DND-41 (cell line): ENCODE results near the gene UFC1.
A peak's percentile ranks its signal among the peaks of the same experiment; 100 is the strongest.

Experiments used
- ATAC-seq: fragments of 200-7000 bp; cut with Tn5 transposase; 3 replicates; pipeline ENCODE4 v1.9.1; 2021; ENCODE audit warnings: low read depth; ENCODE audit not compliant: insufficient read depth
- DNase-seq: peaks from one replicate; pipeline ENCODE4 v3.0.0-alpha.2; 2020
- H2AFZ ChIP-seq: 2 replicates; pipeline ENCODE4 v1.6.0; 2012; ENCODE audit warnings: low read depth, low read length
- H3K27ac ChIP-seq: 2 replicates; pipeline ENCODE4 v1.5.1; 2012; ENCODE audit warnings: low read length, inconsistent platforms
- H3K27me3 ChIP-seq: fragments of 200-600 bp; sonication (generic); 2 replicates; pipeline ENCODE4 v1.6.0; 2012; ENCODE audit warnings: low read length, mild to moderate bottlenecking, inconsistent platforms; ENCODE audit not compliant: insufficient read depth, poor library complexity
- H3K36me3 ChIP-seq: 2 replicates; pipeline ENCODE4 v1.5.1; 2012; ENCODE audit warnings: low read length, inconsistent platforms; ENCODE audit not compliant: insufficient read depth
- H3K4me1 ChIP-seq: 2 replicates; pipeline ENCODE4 v1.5.1; 2012; ENCODE audit warnings: mild to moderate bottlenecking, low read length; ENCODE audit not compliant: insufficient read depth
- H3K4me2 ChIP-seq: 2 replicates; pipeline ENCODE4 v1.6.0; 2012; ENCODE audit warnings: mild to moderate bottlenecking, moderate library complexity, low read length, inconsistent platforms; ENCODE audit not compliant: insufficient read depth
- H3K4me3 ChIP-seq, 2 experiments: fragments of 200-600 bp in 1 of 2; shearing (Covaris generic) in 1 of 2; 2 replicates each; pipeline ENCODE4 v1.5.1; 2012 to 2016; ENCODE audit warnings: inconsistent platforms in 2 of 2, low read length in 2 of 2, mild to moderate bottlenecking in 2 of 2, low read depth in 1 of 2, moderate library complexity in 1 of 2
- H3K79me2 ChIP-seq: 2 replicates; pipeline ENCODE4 v1.6.0; 2012; ENCODE audit warnings: low read length, inconsistent platforms; ENCODE audit not compliant: insufficient read depth
- H3K9ac ChIP-seq: 2 replicates; pipeline ENCODE4 v1.6.0; 2012; ENCODE audit warnings: low read depth, mild to moderate bottlenecking, inconsistent platforms, low read length, moderate library complexity
- H3K9me3 ChIP-seq: 2 replicates; pipeline ENCODE4 v1.5.1; 2012; ENCODE audit warnings: low read length, moderate library complexity, mild to moderate bottlenecking, inconsistent platforms; ENCODE audit not compliant: insufficient read depth, severe bottlenecking
- H4K20me1 ChIP-seq: 2 replicates; pipeline ENCODE4 v1.6.0; 2012; ENCODE audit warnings: low read length; ENCODE audit not compliant: insufficient read depth
- EZH2 ChIP-seq: IDR thresholded peaks from 3 replicates; pipeline ENCODE4 v1.6.1; 2012; ENCODE audit warnings: borderline replicate concordance, low read depth, mild to moderate bottlenecking, moderate library complexity, low read length, inconsistent platforms; ENCODE audit not compliant: severe bottlenecking
- TF ChIP-seq, protein P1 (sequence below): IDR thresholded peaks from 2 replicates; pipeline ENCODE4 v1.5.1; 2012; ENCODE audit warnings: borderline replicate concordance, low read length, moderate library complexity, mild to moderate bottlenecking; ENCODE audit not compliant: poor library complexity, severe bottlenecking; ENCODE audit errors: extremely low read depth

The UFC1 gene

DNA sequence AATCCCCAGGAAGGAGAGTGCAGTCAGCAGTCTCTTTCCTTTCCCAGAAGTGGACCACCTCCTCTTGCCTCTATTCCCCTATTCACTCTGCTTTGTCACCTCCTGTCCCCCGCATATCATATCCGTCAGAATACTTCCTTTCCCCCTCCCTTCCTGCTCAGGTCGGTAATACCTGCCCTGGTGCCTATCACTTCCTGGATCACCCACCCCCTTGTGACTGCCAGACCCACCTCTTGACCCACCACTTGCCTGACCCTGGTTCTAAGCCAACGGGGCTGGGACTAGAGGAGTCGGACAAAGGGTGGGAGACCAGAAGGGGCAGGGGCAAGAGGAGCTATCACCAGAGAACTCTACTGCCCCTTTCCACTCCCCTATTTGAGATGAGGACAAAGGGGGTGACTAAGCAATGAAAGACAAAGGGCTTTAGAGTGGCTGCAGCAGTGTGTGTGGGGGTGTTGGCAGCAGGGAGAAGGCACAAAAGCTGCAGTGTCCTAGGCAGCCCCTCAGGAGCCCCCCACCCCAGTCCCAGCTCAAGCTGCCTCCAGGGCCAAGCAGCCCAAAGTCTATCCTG lies 46.7 kb downstream of the UFC1 start:
- ATAC-seq (no peak), DNase-seq (no peak)
- no peak for TF ChIP-seq EZH2
- TF ChIP-seq, protein P1, sequence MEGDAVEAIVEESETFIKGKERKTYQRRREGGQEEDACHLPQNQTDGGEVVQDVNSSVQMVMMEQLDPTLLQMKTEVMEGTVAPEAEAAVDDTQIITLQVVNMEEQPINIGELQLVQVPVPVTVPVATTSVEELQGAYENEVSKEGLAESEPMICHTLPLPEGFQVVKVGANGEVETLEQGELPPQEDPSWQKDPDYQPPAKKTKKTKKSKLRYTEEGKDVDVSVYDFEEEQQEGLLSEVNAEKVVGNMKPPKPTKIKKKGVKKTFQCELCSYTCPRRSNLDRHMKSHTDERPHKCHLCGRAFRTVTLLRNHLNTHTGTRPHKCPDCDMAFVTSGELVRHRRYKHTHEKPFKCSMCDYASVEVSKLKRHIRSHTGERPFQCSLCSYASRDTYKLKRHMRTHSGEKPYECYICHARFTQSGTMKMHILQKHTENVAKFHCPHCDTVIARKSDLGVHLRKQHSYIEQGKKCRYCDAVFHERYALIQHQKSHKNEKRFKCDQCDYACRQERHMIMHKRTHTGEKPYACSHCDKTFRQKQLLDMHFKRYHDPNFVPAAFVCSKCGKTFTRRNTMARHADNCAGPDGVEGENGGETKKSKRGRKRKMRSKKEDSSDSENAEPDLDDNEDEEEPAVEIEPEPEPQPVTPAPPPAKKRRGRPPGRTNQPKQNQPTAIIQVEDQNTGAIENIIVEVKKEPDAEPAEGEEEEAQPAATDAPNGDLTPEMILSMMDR = no peak
- Histone ChIP-seq H3K4me2 (no peak overlapping the region), H4K20me1 (no peaks in the 10 kb centered on the region), H2AFZ (peak overlapping the region; percentile 79; the same call in 1 of the 2 replicates), H3K79me2 (peaks cover 31% of the 10 kb centered on the region), H3K36me3 (peaks cover 21% of the 10 kb centered on the region), H3K4me3 (no peak overlapping the region), H3K4me1 (peaks cover 30% of the 10 kb centered on the region), H3K9ac (no peak overlapping the region), H3K9me3 (no peaks in the 10 kb centered on the region), H3K27ac (no peak overlapping the region), H3K27me3 (no peaks in the 10 kb centered on the region)

DNA sequence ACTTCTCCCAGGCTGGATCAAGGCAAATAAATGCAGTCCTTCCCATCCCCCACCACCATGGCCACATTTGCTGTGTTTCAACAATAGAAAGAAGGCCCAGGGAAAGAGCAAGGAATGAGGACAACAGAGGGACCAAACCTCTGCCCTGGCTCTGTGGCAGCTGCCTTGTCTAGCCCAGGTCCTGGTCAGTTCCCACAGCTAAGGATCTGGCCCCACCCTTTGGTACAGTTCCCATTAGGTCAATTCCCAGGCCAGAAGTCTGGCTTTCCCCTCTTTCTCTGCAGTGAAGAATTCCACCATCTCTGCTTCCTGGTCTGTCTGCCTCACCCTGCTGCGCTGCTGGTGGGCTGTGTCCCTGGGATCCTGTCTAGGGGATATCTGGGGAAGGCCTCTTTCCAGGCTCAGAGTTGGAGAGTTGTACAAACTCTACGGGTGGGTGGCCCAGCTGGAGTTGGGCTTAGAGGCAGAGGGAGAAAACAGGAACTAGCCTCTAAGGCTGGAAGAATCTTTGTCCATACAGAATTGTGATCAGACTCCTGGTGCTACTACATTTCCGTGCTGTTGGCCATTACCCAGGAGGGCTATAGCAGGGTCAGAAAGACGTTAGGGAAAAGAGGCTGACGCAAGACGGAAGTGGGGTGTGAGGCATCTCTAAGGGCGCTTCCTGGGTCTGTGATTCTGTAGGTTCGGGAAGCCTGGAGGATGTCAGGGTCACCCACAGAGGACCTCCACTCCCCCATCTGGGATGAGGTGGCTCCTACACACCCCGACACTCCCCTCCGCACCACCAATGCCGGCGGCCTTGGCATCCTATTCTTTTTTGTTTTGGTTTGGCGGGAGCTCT lies 47.4 kb downstream of the UFC1 start:
- Histone ChIP-seq H2AFZ (peak overlapping the region; percentile 79), H3K9me3 (no peaks in the 10 kb centered on the region), H3K4me3 (peak overlapping the region; percentile 18 to 93; a peak in 3 of 4 replicates), H3K4me1 (peaks cover 30% of the 10 kb centered on the region), H4K20me1 (no peaks in the 10 kb centered on the region), H3K4me2 (peak overlapping the region; percentile 65), H3K36me3 (peaks cover 26% of the 10 kb centered on the region), H3K9ac (peak overlapping the region; percentile 90), H3K27me3 (no peaks in the 10 kb centered on the region), H3K79me2 (peaks cover 35% of the 10 kb centered on the region), H3K27ac (peak overlapping the region; percentile 93)
- TF ChIP-seq, protein P1 = no peak
- TF ChIP-seq EZH2 = no peak
- DNase-seq (no peak), ATAC-seq (no peak)

DNA sequence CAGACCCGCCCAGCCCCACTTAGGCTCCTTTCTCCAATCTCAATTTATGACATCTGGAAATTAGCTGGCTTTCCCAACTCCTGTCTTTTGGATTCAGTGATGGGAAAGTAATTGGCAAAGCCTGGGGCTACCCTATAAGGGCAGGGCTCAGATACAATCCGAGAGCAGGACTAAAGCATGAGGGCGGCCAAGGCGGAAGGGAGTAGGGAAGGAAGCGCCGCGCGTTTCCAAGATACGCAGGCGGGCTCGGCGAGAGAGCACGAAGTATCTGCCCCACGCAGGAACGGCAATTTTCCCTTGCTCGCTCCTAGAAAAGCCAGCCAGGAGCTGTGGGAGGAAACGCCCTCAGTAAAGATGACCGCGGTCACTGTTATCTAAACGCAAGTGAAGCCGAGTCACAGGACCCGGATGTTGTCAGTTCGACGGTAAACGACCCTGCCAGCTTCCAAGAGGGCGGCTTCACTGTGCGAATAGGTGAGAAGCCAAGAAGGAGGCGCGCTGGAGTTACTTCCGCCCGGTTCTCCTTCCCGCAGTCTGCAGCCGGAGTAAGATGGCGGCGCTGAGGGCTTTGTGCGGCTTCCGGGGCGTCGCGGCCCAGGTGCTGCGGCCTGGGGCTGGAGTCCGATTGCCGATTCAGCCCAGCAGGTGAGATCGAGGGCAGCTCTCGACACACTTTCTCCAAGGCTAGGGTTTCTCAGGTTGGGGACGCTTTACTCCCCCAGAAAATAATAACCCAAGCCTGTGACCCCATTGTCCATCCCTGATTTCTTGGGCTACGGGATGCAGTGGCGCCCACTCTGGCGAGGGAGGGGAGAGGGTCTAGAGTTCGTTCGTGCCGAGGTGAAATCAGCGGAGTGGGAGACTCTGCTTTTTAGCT lies 48.3 kb downstream of the UFC1 start, which contains the start of gene NDUFS2:
NDUFS2 (plus strand) TSS at position 532 of the 877 bp plus-strand sequence; CDS start at position 551, 19 bp downstream.
- Histone ChIP-seq H3K27ac (peak within 1 kb of the TSS; percentile 93), H3K4me2 (peak within 1 kb of the TSS; percentile 65), H3K4me1 (peaks cover 30% of the 10 kb centered on the region), H3K36me3 (peaks cover 34% of the 10 kb centered on the region), H3K4me3 (peak within 1 kb of the TSS; percentile 93), H3K79me2 (peaks cover 35% of the 10 kb centered on the region), H3K27me3 (no peaks in the 10 kb centered on the region), H3K9me3 (no peaks in the 10 kb centered on the region), H4K20me1 (no peaks in the 10 kb centered on the region), H3K9ac (peak within 1 kb of the TSS; percentile 90), H2AFZ (peak within 1 kb of the TSS; percentile 90)
- ATAC-seq (peak; percentile 99), DNase-seq (peak; percentile 98)
- TF ChIP-seq, protein P1 = peak; percentile 43
- no peak for TF ChIP-seq EZH2
